OCI-LY7 (cell line): ENCODE data around the gene FRMD6. TPM values are rescaled to one million over a fixed set of nuclear protein-coding genes. Genes with fewer than 3 reads are reported as not detected.

Experiments
- BruUV-seq: library from RNA; stranded (reverse); fragments of 400-500 nt; replicated peaks from 2 replicates; lab custom pipeline; 2021; lab: Mats Ljungman, UMichigan
- CTCF ChIA-PET: fragments of 300-600 bp; sonication (Branson Sonifier 250); formaldehyde crosslinking; loops from one replicate; lab custom pipeline; 2022; ENCODE audit warnings: antibody characterized with exemption; ENCODE audit not compliant: unreplicated experiment; lab: Charles Lee
- POLR2A ChIA-PET: fragments of 300-600 bp; sonication (Branson Sonifier 250); formaldehyde crosslinking; loops from one replicate; lab custom pipeline; 2022; ENCODE audit warnings: antibody characterized with exemption; lab: Charles Lee
- DNase-seq: peaks from one replicate; pipeline ENCODE4 v3.0.0-alpha.2; 2015; ENCODE audit warnings: low spot score
- H2AFZ ChIP-seq: fragments of 200-600 bp; sonication (generic), shearing (Covaris generic); 2 replicates; pipeline ENCODE4 v1.6.1; 2014; ENCODE audit warnings: mild to moderate bottlenecking, antibody characterized with exemption, low read length, moderate library complexity
- H3K27ac ChIP-seq: fragments of 200-600 bp; sonication (generic); 2 replicates; pipeline ENCODE4 v1.5.1; 2014; ENCODE audit warnings: mixed run types, low read depth, mild to moderate bottlenecking, moderate library complexity, low read length, inconsistent platforms; ENCODE audit not compliant: poor library complexity, severe bottlenecking
- H3K36me3 ChIP-seq: fragments of 200-600 bp; sonication (generic); 2 replicates; pipeline ENCODE4 v1.6.1; 2014; ENCODE audit warnings: mild to moderate bottlenecking, antibody characterized with exemption, low read length, moderate library complexity, mixed read lengths; ENCODE audit not compliant: insufficient read depth
- H3K4me1 ChIP-seq: fragments of 200-600 bp; sonication (generic); 2 replicates; pipeline ENCODE4 v1.5.1; 2014; ENCODE audit warnings: mild to moderate bottlenecking, low read length; ENCODE audit not compliant: insufficient read depth, poor library complexity, severe bottlenecking
- H3K4me2 ChIP-seq: fragments of 200-600 bp; sonication (generic); 2 replicates; pipeline ENCODE4 v1.6.1; 2014; ENCODE audit warnings: mild to moderate bottlenecking, low read length
- H3K4me3 ChIP-seq: fragments of 200-600 bp; sonication (generic); 2 replicates; pipeline ENCODE4 v1.5.1; 2014; ENCODE audit warnings: mild to moderate bottlenecking, low read depth, low read length; ENCODE audit not compliant: poor library complexity, severe bottlenecking
- H3K79me2 ChIP-seq: fragments of 200-600 bp; sonication (generic); 2 replicates; pipeline ENCODE4 v1.6.1; 2016; ENCODE audit warnings: low read depth, mild to moderate bottlenecking, low read length, moderate library complexity, mixed read lengths; ENCODE audit not compliant: insufficient read depth
- H3K9me2 ChIP-seq: fragments of 200-600 bp; sonication (generic); 2 replicates; pipeline ENCODE4 v1.6.1; 2016; ENCODE audit warnings: mild to moderate bottlenecking, low read length, mixed read lengths; ENCODE audit not compliant: insufficient read depth
- H3K9me3 ChIP-seq: fragments of 200-600 bp; sonication (generic); 2 replicates; pipeline ENCODE4 v1.6.1; 2014; ENCODE audit warnings: mild to moderate bottlenecking, mixed run types, low read length, mixed read lengths
- H4K20me1 ChIP-seq: fragments of 200-600 bp; sonication (generic); 2 replicates; pipeline ENCODE4 v1.6.1; 2014; ENCODE audit warnings: mild to moderate bottlenecking, antibody characterized with exemption, low read length, moderate library complexity, mixed read lengths; ENCODE audit not compliant: insufficient read depth
- CTCF ChIP-seq: fragments of 200-600 bp; sonication (generic); conservative IDR thresholded peaks from 2 replicates; pipeline ENCODE4 v1.5.1; 2014; ENCODE audit warnings: mild to moderate bottlenecking, antibody characterized with exemption, low read length, moderate library complexity, mixed read lengths
- EZH2phosphoT487 ChIP-seq: fragments of 200-600 bp; sonication (generic); IDR thresholded peaks from 2 replicates; pipeline ENCODE4 v1.6.1; 2018; ENCODE audit warnings: low read depth, borderline replicate concordance, mild to moderate bottlenecking, mixed run types, antibody characterized with exemption, low read length, moderate library complexity, mixed read lengths
- intact Hi-C: fragments of 100-400 bp; cut with micrococcal nuclease; formaldehyde crosslinking; loops from one replicate; pipeline ENCODE4 v1.10.0; 2022; ENCODE audit not compliant: unreplicated experiment
- total RNA-seq, 2 experiments: library from RNA; depleted of rRNA in 1 of 2; stranded (reverse); fragments of >200 nt in 1 of 2; shearing (Covaris generic) in 1 of 2; gene quantifications; 2 replicates each; pipeline ENCODE4 v1.2.3, GENCODE V29; 2014 to 2022

FRMD6 gene
- total RNA-seq, 2 experiments from 2014 or later: 4.4 to 12.3 TPM

GRCh38 chr14:51626788-51627187, 24.9 kb upstream of the FRMD6 start:
- Histone ChIP-seq H3K9me3 (no peaks in the 10 kb centered on the region), H3K36me3 (no peaks in the 10 kb centered on the region), H3K27ac (no peak overlapping the region), H3K4me3 (no peak overlapping the region), H3K4me2 (no peak overlapping the region), H3K9me2 (no peaks in the 10 kb centered on the region), H3K4me1 (no peaks in the 10 kb centered on the region), H4K20me1 (no peaks in the 10 kb centered on the region), H2AFZ (no peak overlapping the region; the same call in 1 of the 2 replicates), H3K79me2 (no peaks in the 10 kb centered on the region)
- ChIA-PET CTCF (no interaction called here), POLR2A (interaction anchor here (0.5 kb wide), 1 partner anchor 24 kb away, joined by 5 read pairs; no protein-coding TSS in a partner anchor)
- no peak for DNase-seq
- intact Hi-C loops: no loop called here
- TF ChIP-seq CTCF (no peak), EZH2phosphoT487 (no peak)
- no TSS peak for BruUV-seq

GRCh38 chr14:51627313-51627712, 24.4 kb upstream of the FRMD6 start:
- Histone ChIP-seq H3K4me3 (no peak overlapping the region), H3K4me2 (no peak overlapping the region), H3K79me2 (no peaks in the 10 kb centered on the region), H3K36me3 (no peaks in the 10 kb centered on the region), H2AFZ (no peak overlapping the region), H3K9me2 (no peaks in the 10 kb centered on the region; the same call in 1 of the 2 replicates), H3K27ac (no peak overlapping the region), H3K9me3 (no peaks in the 10 kb centered on the region), H4K20me1 (no peaks in the 10 kb centered on the region), H3K4me1 (no peaks in the 10 kb centered on the region)
- TF ChIP-seq CTCF (no peak), EZH2phosphoT487 (no peak)
- POLR2A ChIA-PET: interaction anchor here (0.5 kb wide), 1 partner anchor 23 kb away, joined by 5 read pairs; no protein-coding TSS in a partner anchor
- DNase-seq: no peak
- no TSS peak for BruUV-seq
- intact Hi-C loops: no loop called here
- CTCF ChIA-PET: no interaction called here

GRCh38 chr14:51628238-51628637, 23.5 kb upstream of the FRMD6 start:
- no peaks in the 10 kb centered on the region for H3K4me1 ChIP-seq
- H3K4me3 ChIP-seq: no peak overlapping the region
- H3K9me3 ChIP-seq: no peaks in the 10 kb centered on the region
- CTCF ChIA-PET: no interaction called here
- intact Hi-C loops: no loop called here
- H3K4me2 ChIP-seq: no peak overlapping the region
- H3K36me3 ChIP-seq: no peaks in the 10 kb centered on the region
- no peak overlapping the region for H2AFZ ChIP-seq
- POLR2A ChIA-PET: no interaction called here
- DNase-seq: no peak
- no peaks in the 10 kb centered on the region for H3K79me2 ChIP-seq
- no peaks in the 10 kb centered on the region; the same call in 1 of the 2 replicates for H3K9me2 ChIP-seq
- TF ChIP-seq EZH2phosphoT487 (no peak), CTCF (no peak)
- H3K27ac ChIP-seq: no peak overlapping the region
- BruUV-seq: no TSS peak
- no peaks in the 10 kb centered on the region for H4K20me1 ChIP-seq
